ENCODE data around the gene TEAD1.

Gene TEAD1

DNA sequence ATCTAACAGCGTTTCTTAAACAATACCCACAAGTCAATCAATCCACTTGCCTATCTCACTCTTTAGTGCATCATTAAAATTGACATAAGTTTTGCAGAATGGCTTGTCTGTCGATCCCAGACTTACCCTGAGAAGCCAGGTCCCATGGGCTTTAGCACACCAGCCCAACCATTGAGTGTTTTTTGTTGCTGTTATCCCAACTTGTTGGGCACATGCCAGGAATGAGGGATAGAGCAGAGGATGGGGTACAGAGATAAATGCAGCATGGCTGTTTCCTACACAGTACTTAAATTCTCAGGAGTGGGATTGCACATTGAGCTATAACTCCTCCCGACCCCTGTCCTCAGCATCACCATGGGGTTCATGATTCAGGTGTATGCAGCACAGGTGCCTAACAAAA is 270.7 kb downstream of the TEAD1 start:
- no peak for DNase-seq (ENCODE audit: low read depth)

DNA sequence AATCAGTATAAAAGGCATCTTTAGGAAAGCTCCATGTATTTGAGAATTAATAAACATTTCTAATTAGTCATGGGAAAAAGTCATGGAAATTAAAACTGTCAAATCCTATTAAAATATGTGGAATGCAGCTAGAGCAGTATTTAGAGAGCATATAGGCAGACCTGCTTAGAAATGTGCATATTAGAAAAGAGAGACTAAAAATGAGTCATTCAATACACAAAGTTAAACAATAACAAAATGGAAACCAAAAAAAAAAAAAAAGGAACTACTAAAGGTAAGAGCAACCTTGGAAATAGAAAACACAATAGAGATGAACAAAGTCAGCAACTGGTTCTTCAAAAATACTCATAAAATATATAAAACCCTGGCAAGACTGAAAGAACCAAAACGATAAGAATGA is 275.2 kb downstream of the TEAD1 start:
- no peak for DNase-seq (ENCODE audit: low read depth)

DNA sequence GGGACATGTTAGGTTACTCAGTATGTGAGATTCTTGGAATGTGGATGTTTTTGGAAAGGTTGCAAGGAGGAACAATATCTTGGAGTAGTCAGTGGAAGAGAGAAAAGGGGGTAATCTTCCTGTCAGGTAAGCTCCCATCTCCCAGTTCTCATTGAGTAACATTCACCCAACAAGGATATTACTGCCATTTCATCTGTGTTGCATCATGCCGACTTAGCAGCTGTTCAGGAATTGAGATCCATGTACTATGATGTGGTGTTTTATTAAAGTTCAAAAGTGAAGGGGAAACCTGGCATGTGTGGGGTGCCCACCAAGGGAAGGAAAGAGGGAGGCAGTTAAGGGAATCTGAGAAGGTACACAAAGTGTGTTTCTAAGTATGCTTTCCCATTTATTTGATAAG is 276.4 kb downstream of the TEAD1 start:
- no peak for DNase-seq (ENCODE audit: low read depth)

DNA sequence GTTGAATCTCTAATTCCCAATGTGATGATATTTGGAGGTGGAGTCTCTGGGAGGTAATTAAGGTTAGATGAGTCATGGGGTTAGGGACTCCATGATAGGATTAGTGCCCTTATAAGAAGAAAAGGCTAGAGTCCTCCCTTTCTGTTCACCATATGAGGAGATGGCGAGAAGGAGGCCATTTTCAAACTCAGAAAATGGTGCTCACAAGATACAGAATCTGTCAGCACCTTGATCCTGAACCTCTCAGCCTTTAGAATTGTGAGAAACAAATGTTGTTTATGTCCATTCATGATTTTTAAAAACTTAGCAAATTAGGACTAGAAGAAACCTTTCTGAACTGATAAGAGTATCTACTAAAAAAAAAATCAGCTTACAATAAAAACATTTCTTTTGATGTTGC is 277.2 kb downstream of the TEAD1 start:
- no peak for DNase-seq (ENCODE audit: low read depth)

DNA sequence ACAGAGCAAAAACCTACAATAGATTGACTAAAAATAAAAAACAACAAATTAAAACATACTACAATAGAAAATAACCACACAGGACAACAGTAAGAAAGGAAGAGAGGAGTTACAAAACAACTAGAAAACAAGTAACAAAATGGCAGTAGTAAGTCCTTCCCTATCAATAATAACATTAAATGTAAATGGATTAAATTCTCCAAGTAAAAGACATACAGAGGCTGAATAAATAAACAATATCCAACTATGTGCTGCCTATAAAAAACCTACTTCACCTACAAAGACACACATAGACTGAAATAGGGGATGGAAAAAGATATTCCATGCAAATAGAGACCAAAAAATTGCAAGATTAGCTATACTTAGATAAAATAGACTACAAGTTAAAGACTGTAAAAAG is 277.9 kb downstream of the TEAD1 start:
- DNase-seq (ENCODE audit: low read depth) = no peak

DNA sequence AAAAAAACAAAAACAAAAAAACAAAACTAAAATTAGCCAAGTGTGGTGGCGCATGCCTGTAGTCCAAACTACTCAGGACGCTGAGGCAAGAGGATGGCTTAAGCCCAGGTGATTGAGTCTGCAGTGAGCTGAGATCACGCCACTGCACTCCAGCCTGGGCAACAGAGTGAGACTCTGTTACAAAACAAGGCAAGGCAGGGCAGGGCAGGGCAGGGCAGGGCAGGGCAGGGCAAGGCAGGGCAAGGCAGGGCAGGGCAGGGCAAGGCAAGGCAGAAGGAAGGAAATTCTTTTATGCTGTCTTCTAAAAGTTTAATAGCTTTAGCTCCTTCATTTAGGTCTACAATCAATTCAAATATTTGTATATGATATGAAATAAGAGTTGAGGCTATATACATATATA is 284.8 kb downstream of the TEAD1 start:
- no peak for DNase-seq (ENCODE audit: low read depth)

DNA sequence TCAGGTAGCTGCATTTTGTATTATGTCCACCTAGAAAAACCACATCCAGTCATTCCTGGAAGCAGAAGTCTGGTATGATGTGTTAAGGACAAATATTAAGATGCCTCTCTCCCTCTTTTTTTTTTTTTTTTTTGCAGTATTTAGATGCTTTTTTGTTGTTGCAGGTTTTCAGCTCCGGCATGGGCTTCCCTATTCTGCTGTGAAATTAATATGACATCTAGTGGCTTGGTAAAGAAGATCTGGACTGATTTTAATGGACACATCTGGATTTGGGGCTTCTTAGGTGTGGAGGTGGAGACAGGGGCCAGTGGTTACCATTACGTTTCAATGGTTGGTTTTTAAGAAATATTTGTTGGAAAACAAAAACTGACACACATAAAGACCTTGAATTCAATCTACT is 287.4 kb downstream of the TEAD1 start:
- no peak for DNase-seq (ENCODE audit: low read depth)

DNA sequence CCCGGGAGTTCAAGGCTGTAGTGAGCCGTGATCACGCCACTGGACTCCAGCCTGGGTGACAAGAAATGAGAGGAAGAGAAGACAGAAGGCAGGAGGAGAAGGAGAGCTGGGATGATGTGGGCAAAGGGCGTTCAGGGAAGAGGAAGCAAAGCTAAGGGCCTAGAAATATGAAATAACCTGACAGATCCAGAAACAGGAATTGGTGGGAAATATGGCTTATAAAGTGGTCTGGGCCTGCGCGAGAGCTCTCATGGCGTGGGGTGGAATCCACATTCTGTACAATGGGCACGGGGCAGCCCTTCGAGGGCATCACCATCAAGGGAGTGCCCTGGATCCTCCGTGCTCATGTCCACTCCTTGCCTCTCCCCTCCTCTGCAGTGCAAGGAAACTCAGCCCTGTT is 288.1 kb downstream of the TEAD1 start:
- no peak for DNase-seq (ENCODE audit: low read depth)

DNA sequence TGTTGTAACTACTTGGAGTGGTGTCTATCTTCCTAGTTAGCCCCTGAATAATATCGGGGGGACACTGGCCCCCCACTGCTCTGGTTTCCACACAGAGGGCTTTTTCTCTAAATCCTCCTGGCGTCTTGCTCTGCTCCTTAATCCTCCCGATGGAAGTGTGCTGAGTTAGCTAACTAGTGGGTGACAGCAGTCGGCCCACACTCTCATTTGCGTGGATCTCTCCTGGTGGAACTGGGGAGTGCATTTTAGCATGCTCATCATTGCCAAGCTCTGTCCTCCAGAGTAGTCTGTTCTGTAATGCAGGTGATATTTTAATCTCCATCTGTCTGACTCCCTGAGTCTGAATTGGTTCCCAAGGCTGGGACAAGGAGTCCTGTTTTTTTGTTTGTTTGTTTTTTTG is 288.8 kb downstream of the TEAD1 start:
- no peak for DNase-seq (ENCODE audit: low read depth)

DNA sequence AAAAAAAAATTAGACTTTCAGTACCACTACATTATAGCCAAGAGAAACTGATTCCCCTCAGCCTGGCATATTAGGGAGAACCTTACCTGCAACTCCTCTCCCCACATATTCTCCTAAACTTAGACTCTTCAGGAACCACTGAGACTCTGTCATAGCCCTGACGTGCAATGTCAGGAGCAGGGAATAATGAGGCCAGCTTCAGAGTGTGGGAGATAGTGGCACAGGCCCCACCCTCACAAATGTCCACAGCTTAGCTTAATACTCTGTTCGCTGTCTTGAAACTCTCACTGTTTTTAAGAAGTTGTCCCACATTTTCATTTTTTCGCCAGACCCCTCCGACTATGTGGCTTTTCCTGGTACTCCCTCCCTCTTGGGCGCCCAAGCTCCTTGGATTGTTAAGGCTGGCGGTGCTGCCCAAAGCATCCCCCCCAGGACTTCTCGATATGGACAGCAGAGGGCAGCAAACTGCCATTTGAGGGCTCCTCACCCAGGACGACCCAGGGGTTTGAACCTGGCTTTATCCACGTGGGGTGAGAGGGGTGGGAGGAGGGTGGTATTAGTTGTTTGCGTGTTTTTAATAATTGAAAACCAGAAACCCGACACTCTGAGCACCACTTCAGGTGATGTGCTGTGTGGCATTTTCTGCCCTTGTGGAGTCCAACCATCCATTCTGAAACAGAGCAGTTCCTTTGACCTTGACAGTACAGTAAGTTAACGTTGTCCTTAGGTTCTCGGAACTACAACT is 289.7 kb downstream of the TEAD1 start:
- no peak for DNase-seq (ENCODE audit: low read depth)

DNA sequence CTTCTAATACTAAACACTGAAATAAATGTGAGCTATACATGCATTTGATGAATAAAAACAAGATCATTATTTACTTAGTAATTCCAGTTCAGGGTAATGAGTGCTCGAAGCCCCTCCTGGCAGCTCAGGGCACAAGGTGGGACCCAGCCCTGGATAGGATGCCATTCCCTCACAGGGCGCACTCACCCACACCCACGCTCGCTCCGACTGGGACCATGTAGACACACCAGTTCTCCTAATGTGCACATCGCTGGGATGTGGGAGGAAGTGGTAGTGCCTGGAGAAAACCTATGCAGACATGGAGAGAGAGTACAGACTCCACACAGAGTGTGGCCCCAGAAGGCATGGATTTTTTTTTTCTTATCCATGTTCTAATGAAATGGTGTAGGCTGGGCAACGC is 290.4 kb downstream of the TEAD1 start:
- DNase-seq (ENCODE audit: low read depth) = no peak

DNA sequence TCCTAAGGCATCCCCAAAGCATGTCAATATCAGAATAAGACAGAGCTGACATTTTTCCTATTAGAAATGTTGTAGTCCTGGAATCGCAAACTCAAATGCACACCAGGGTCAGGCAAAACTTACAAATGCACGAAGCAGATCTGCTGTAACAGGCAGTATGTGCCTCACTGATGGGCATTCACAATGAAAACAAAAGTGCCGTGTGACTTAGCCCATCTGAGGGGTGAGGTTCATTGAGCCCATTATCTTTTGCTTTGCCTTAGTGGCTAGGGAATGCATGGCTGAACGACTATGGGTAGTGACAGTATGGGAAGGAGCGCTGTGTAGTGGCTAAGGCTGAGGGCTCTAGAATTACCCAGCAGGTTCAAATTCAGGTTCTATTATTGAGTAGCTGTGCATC is 291.8 kb downstream of the TEAD1 start:
- no peak for DNase-seq (ENCODE audit: low read depth)

DNA sequence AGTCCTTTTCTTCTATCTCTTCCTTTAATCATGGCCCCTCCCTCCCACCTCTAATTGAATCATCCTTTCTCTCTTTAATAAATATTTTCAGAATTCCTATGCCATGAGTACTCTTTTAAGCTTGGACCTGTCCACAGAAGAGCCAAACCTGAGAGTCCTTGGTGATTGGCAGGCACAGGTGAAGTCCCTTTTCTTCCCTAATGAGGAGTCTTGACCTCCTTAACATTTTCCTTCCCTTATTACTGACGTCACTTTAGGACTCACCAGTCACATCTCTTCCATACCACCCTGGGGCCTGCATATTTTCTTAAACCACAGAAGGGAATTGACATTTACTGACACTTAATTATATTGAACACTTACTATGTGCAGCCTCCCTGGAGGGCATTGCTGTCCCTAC is 293.9 kb downstream of the TEAD1 start:
- no peak for DNase-seq (ENCODE audit: low read depth)

DNA sequence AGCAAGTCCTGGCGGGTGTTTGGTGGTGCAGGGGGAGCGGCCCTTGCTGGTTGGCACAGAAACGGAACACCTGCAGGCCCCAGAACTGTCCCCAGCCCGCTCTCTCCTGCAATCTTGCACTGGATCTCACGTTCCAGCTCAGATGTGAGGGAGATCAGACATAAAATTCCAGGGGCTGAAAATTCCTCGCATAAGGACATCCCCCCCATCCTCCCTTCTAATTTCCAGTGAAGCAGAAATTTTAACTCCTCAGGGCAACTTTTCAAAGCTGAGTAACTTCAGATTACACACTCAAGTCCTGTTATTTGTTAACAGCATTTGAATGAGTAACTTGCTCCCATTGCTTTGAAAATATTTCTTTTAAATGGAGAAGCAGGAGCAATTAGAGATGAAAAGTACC is 294.6 kb downstream of the TEAD1 start:
- no peak for DNase-seq (ENCODE audit: low read depth)

DNA sequence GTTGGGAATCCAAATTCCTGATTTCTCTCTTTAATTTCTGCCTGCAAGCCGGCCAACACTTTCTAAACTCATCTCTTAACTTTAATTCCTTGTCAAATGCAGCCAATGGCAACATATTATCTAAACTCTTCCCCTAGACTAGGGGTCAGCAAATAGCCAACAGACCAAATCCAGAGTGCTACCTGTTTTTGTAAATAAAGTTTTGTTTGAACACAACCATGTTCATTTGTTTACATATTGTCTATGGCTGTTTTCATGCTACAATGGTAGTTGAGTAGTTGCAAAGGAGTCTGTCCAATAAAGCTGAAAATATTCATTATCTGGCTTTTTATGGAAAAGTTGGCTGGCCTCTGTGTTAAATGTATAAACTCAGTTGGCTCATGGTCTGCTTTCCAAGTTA is 297.7 kb downstream of the TEAD1 start:
- no peak for DNase-seq (ENCODE audit: low read depth)

DNA sequence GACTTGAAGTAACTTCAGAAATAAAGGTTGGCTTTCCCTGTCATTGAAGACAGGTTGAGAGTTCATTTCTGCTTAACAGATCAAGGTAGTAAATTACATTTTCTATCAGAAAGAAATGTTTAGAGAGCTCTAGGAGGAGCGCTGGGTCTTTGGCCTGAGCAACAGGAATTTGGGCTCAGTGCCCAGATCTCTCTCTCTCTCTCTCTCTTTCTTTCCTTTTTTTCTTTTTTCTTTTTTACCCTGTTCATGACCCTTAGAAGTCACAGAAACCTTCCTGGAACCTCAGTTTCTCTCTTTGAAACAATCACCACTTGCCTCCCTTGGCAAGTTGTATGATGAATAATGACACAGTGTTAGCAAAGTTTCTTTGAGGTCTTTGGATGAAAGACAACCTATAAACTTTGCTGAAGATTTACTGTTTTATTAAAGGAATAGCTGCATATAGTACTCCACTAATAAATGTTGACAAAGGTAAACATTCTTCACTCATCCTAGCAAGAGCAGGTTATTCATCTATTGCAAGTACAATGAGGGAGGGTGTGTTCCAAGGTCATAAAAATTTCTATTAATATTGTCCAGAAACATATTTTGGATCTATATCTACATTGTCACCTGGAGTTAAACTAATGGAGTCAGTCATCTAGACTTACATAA is 299.4 kb downstream of the TEAD1 start:
- no peak for DNase-seq (ENCODE audit: low read depth)

DNA sequence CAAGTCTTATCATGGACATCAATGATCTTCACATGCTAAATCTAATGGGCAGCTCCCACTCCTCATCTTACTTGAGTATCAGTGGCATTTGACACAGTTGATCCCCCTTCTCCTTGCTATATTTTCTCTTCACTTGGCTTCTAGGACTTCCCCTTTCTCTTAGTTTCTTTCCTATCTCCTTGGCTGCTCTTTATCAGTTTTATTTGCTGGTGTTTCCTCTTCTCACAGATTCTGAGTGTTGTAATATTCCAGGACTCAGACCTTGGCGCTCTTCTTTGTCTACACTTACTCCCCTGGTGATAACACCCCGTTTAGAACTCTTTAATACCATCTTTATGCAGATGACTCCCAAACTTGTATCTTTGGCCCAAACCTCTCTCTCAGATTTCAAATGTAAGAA is 301.0 kb downstream of the TEAD1 start:
- no peak for DNase-seq (ENCODE audit: low read depth)

DNA sequence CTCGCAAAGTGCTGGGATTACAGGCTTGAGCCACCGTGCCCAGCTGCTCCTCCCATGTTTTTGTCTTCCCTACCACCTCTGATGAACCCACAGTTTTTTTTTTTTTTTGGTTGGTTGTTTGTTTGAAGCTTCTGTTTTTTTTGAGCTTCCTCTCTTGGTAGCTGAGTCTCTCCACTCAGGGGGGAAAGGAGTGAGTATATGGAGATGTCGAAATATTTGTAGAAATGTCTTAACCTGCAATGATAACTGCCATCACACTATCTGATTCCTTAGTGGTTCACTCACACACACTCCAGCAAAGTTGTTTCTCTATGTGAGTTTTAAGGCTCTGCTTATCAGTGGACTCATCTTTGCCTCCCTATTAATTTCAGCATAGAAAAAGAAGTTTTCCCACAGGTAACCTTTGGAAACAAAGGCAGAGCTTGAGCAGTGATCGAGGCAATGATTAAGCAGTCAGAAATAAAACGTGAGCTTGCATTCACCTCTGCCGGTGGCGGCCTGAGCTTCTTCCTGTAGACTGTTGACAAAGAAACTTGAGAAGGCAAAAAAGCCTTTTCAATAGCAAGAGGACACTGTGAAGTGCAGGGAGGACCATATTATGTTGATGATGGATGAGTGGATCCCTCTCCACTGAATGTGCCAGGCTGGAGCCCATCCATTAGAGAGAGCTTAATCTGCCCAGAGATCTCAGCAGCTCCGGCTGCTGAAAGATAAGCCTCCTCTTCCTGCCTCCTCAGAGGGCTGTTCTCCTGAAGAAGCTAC is 305.9 kb downstream of the TEAD1 start:
- DNase-seq (ENCODE audit: low read depth) = no peak

DNA sequence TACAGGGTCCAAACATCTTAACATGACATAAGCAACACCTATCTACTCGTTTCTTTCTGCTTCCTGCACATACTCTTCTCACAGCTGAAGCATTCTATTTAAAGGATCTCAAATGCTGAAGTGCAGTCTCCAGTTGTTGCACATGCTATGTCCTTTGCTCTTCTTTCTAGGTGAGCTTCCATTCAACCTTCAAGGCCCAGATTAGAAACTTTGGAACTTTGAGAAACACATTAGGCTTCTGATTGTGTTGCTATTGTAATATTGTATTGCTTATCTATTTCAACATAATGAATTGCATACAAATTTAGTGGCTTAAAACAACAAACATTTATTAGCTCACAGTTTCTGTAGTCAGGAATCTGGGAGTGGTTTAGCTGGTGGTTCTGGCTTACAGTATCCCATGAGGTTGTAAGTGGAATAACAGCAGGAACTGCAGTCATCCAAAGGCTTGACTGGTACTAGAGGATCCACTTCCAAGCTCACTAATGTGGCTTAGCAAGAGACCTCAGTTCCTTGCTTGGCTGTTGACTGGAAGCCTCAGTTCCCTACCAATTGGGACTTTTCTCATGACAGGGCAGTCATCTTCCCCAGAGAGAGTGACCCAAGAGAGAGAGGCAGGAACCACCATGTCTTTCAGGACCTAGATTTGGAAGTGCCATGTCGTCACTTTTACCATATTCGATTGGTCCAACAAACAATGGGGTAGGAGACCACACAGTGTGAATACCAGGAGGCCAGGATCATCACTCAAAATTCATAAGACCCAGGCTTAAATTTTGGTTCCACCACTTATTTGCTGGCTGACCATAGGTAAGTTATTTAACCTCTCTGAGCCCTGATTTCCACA is 307.7 kb downstream of the TEAD1 start:
- peak; percentile 9 for DNase-seq (ENCODE audit: low read depth)

DNA sequence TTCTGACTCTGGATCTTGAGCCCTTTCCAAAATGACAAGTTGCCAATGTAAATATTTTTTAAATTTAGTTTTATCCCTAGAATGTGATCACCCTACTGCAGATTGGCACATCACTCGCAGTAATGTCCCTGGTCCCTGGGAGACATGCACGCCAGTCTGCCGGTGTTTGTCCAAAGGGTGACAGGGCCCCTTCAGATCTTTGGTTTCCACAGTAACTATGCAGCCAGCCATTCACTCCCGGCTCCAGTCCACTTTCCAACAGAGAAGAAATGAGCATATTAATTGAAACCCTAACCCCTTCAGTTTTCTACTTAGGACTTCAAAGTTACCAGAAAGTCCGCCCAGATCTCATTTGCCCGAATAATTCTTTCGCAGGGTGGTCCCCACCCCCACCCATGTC is 309.1 kb downstream of the TEAD1 start:
- DNase-seq (ENCODE audit: low read depth) = no peak

DNA sequence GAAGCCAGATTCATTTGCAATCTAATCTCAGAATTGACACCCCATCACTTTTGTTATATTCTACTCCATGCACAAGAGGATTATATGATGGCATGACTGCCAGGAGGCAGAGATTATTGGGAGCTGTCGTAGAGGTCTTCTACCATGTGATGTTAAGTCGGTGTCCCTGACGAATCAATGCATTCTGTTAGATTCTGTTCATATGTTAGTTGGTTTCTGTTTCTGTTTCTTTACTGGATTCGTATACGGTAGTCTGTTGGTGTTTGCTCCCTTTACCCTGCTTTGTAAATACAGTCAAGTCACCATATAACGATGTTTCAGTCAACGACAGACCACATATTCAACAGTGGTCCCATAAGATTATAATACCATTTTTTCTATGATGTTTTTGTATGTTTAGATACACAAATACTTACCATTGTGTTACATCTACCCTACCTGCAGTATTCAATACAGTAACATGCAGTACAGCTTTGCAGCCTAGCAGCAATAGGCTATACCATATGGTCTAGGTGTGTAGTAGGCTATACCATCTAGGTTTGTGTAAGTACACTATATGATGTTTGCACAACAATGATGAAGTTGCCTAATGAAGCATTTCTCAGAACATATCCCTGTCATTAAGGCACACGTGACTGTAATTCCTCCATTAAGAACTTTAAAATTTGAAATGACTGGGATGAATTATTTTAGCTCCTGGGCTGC is 312.1 kb downstream of the TEAD1 start:
- DNase-seq (ENCODE audit: low read depth) = no peak

Measured in GM04503 (cell line).